HPDE6-E6E7 (cell line): ENCODE results near the gene HHAT.

ENCODE experiments used
- DNase-seq: peaks from one replicate; pipeline ENCODE4 v3.0.0; 2011; ENCODE audit warnings: missing footprints; ENCODE audit errors: extremely low spot score

Gene HHAT

DNA sequence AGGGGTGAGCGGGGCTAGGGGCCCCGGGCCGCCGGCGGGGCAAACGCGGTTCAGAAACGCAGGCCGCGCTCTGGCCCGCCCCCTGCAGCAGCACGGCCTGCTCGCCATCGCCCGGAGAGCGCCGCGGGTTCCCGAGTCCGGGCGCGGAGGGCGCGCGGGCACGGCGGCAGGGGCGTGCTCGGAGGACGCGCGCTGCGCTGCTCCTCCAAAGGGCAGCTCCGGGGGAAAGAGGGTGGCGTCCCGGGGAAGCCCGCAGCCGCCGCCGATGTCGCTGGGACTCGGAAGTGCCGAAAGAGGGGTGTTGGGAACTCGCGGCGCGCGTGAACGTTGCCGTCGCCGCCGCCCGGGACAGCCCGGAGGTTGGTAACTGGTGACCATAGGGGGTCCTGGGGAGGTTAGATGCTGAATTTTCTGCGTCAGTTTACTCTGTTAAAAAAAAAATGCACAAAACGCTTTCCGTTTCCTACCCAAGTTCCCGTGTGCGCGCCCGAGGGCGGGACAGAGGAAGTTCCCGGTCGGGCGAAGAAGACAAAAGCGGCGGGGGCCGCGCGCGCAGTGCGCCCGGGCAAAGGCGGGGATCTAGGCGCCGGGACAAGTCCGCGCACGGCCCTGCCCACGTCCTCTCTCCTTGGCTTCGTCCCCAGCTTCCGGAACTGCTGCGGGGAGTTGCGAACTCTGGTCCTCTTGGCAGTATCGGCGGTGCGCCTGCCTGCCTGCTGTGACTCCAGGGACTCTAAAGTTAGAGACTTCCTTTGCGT is at the start of gene HHAT:
TSS of gene HHAT (plus strand) at position 157 of the 758 bp plus-strand sequence. CDS start 20,074 bp downstream, outside the sequence.
- peak; percentile 78 for DNase-seq

GRCh38 chr1:210280221-210280620 is 48.5 kb upstream of the HHAT start:
- DNase-seq: no peak

- no peak for DNase-seq
Measured at GRCh38 chr1:210288116-210288515, 40.6 kb upstream of the HHAT start.

DNA sequence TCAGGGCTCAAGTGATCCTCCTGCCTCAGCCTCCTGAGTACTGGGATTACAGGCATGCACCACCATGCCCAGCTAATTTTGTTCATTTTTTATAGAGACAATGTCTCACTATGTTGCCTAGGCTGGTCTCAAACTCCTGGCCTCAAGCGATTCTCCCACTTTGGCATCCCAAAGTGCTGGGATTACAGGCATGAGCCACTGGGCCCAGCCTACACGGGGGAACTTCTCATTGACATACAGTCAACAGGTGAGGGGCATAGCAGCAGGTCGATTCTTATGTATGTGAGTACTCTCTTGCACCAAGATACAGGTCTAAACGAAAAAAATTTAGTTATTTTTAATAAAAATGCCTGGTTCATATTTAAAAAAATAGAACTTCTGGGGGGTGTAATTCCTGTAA is 39.5 kb upstream of the HHAT start:
- DNase-seq: no peak

DNA sequence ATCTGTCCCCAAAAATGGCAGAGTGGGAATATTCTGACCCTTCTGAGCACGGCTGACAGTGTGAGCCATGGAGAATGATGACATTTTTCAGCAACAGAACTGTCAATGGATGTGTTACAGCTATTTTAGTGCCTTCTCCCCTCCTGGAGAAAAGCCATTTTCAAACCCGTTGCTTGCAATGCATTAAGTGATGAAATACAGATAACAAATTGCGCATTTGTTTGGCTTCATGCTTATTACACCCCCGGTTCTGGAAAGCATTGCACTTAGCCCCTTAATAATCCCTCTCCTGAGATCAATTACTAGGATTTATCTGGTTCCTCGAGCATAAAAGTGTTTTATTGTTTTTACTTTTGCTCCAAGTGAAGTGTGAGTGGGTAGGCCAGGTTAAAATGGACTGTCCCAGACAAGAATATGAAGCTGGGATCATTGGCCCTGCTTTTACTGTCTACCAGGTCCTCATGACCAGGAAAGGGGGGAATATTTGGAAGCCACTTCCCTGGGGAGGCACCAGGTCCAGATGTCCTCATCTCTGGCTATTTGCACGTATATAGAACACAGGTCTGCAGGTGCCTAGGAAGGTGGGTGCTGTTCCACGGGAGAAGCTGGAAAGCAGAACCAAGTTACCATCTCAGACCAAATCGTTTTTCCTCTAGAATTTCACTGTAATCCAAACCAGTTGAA is 37.5 kb upstream of the HHAT start:
- no peak for DNase-seq

- no peak for DNase-seq
Measured at GRCh38 chr1:210291786-210292230, 36.9 kb upstream of the HHAT start.

- peak; percentile 47 for DNase-seq
Measured at GRCh38 chr1:210292231-210292871, 36.4 kb upstream of the HHAT start.

GRCh38 chr1:210293171-210293607 is 35.5 kb upstream of the HHAT start:
- DNase-seq: no peak

DNA sequence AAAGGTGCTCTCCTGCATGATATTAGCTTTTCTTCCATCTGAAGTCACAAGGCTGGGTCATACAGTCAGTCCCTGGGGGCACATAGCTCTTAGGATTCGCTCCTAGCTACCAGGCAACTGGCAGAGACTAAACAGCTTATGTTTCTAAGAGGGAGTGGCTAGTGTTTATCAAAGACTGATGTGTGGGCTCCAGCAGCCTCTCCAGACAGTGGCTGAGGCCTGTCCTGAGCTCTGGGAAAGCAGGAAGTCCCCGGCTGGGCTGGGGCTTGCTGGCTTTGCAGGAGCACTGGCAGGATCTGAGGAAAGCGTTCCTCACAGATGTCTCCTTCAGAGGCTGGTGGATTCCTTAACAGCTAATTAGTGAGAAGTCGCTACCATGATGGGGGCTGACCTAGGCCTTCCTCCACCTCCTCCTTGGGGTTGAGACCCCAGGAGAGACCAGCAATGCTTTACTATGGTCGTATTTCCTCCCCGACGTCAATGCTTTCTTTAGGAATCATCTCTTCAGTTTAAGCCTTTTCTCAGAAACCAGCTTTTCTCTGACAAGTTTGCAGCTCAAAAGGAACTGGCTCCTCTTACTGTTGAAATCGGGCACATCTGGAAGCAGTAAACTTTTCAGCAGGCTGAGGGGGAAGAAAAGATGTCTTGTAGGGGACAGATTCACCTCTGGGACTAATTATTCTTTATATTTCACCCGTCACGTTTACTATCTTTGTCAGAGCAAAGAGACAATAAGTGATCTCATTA is 33.5 kb upstream of the HHAT start:
- no peak for DNase-seq

- no peak for DNase-seq
Measured at GRCh38 chr1:210296682-210297081, 32.0 kb upstream of the HHAT start.

- no peak for DNase-seq
Measured at GRCh38 chr1:210298296-210298695, 30.4 kb upstream of the HHAT start.

DNA sequence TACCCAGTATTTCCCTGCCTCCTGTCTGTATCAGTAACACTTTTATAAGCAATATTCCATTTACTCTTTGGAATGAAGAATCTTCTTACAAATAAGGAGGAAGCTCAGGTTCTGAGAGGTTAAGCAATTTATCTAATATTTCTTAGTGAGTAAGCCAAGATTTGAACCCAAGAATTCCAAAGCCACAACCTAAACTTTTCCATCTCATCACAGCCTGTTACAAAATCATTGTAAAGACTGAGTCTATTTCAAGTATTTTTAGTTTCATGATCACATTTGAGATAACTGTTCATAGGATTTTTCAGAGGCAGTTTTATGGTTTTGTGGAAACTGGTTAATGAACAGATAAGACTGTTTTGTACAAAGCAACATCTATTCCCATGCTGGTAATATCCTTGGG is 29.8 kb upstream of the HHAT start:
- no peak for DNase-seq

DNA sequence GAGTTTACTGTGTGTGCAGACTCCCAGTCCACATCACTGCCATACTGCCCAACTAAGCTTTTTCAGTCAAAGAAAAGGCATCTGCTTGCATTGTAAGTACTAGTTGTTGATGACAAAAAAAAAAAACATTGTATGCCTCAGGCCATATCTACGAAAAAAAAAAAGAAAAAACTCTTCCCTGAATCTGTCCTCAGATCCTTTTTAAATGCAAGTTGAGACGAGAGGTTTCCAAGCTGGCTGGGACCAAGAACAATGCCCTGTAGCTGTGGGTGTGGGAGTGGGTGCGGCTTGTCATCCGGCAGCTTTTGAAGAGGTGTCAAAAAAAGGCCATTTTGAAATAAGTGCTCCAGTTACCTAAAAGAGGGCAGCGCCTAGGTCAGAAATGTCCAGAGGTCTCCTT is 29.2 kb upstream of the HHAT start:
- DNase-seq: peak; percentile 34

GRCh38 chr1:210300923-210301614 is 27.6 kb upstream of the HHAT start:
- DNase-seq: no peak

DNA sequence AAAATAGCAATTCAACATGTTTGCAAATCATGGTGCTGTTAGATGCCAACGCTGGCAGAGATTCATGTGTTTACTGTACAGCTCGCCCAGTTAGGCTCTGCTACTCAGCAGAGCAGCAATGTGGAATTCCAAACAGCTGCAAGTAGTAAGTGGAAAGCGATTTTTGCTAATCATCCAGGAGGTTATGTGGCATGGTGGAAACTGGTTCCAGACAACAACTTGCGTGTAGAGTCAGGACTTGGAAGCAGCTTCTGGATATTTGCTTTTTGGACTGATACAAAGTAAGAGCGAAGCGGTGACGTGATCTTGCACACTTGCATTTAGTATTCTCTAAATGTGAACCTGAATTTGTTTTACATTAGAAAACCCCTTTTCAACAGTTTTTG is 27.1 kb upstream of the HHAT start:
- DNase-seq: no peak

GRCh38 chr1:210302501-210302900 is 26.2 kb upstream of the HHAT start:
- DNase-seq: no peak

- DNase-seq: no peak
Measured at GRCh38 chr1:210303391-210303790, 25.3 kb upstream of the HHAT start.

DNA sequence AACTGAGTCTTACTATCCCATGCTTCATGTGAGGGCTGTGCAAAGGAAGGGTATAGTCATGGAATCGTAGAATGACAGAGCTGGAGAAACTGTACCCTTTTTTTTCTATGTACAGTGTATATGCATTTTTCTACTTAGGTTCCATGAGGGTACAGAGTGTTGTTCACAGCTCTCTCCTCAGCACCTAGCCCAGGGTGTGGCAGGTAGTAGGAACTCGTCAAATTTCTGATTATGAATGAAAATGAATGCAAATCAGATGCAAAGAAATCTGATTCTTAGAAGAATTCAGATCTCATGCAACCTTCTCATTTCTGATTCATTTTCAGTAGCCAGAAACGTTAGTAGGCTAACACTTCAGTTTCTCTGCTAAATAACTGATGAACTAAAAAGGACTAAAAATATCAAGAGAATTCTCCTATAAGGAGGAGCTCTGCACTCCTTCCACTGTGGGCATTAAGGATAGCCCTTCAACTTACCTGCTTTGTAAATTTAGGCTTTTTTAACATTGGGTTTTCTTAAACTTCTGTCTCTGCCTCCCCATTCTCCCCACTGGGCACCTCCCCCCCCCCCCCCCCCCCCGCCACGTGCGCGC is 18.0 kb upstream of the HHAT start:
- no peak for DNase-seq

- DNase-seq: no peak
Measured at GRCh38 chr1:210311726-210312493, 16.8 kb upstream of the HHAT start.

DNA sequence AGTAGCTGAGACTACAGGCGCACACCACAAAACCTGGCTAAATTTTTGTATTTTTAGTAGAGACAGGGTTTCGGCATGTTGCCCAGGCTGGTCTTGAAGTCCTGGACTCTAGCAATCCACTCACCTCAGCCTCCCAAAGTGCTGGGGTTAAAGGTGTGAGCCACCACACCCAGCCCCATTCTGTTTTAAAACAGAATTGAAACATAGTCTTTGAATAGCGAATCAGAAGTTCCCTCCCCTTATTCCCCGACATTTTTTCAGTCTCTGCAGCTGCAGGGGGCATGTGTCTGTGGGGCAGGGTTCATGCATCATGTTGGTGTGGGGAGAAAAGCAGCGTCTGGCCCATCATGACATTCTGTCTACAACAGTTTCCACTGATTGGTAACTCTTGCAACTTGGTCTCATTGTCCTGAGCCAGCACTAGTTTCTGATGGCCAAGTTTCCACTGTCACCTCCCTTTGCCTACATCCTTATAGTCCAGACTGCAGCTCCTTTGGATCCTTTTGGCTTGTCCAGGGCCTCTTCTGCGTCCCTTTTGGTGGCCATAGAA is 15.6 kb upstream of the HHAT start:
- no peak for DNase-seq
